Neural progenitor cell (in vitro differentiated cells): Measurements from ENCODE around the gene MTSS2. TPM values are rescaled to one million over a fixed set of nuclear protein-coding genes. Genes with fewer than 3 reads are reported as not detected.

Experiments
- DNase-seq: peaks from one replicate; pipeline ENCODE4 v3.0.0-alpha.2; 2016; ENCODE audit warnings: low spot score
- H2AFZ ChIP-seq: fragments of 200-600 bp; sonication (generic); replicated peaks from 2 replicates; pipeline ENCODE4 v1.6.1; 2016; ENCODE audit warnings: antibody characterized with exemption
- H3F3A ChIP-seq: fragments of 200-600 bp; sonication (generic); 2 replicates; pipeline ENCODE4 v1.6.1; 2016; ENCODE audit warnings: antibody characterized with exemption, low read depth
- H3K27ac ChIP-seq: fragments of 200-600 bp; sonication (generic); 2 replicates; pipeline ENCODE4 v1.5.1; 2016; ENCODE audit warnings: mild to moderate bottlenecking
- H3K27me3 ChIP-seq: fragments of 200-600 bp; sonication (generic); 2 replicates; pipeline ENCODE4 v1.6.1; 2016; ENCODE audit warnings: mild to moderate bottlenecking, moderate library complexity
- H3K36me3 ChIP-seq: fragments of 200-600 bp; sonication (generic); 2 replicates; pipeline ENCODE4 v1.5.1; 2016
- H3K4me1 ChIP-seq: fragments of 200-600 bp; sonication (generic); 2 replicates; pipeline ENCODE4 v1.6.1; 2016; ENCODE audit warnings: mixed run types
- H3K4me2 ChIP-seq: fragments of 200-600 bp; sonication (generic); 2 replicates; pipeline ENCODE4 v1.6.1; 2016
- H3K4me3 ChIP-seq: fragments of 200-600 bp; sonication (generic); 2 replicates; pipeline ENCODE4 v1.5.1; 2016
- H3K79me2 ChIP-seq: fragments of 200-600 bp; sonication (generic); 2 replicates; pipeline ENCODE4 v1.6.1; 2016; ENCODE audit warnings: low read depth
- H3K9ac ChIP-seq: fragments of 200-600 bp; sonication (generic); 2 replicates; pipeline ENCODE4 v1.6.1; 2016
- H3K9me3 ChIP-seq: fragments of 200-600 bp; sonication (generic); 2 replicates; pipeline ENCODE4 v1.5.1; 2016; ENCODE audit warnings: low read depth
- H4K20me1 ChIP-seq: fragments of 200-600 bp; sonication (generic); 2 replicates; pipeline ENCODE4 v1.6.1; 2016; ENCODE audit warnings: low read depth
- H3K27ac Mint-ChIP-seq: 3 replicates; pipeline ENCODE4 v1.8.0; 2021; ENCODE audit warnings: mixed read lengths
- H3K27me3 Mint-ChIP-seq: 2 replicates; pipeline ENCODE4 v1.8.0; 2022; ENCODE audit warnings: low read depth, mild to moderate bottlenecking, inconsistent platforms, moderate library complexity, mixed read lengths; ENCODE audit not compliant: insufficient read depth
- H3K36me3 Mint-ChIP-seq: 3 replicates; pipeline ENCODE4 v1.8.0; 2021; ENCODE audit warnings: mixed read lengths
- H3K4me1 Mint-ChIP-seq: 3 replicates; pipeline ENCODE4 v1.8.0; 2021; ENCODE audit warnings: mixed read lengths
- H3K4me3 Mint-ChIP-seq: 3 replicates; pipeline ENCODE4 v1.8.0; 2021; ENCODE audit warnings: mild to moderate bottlenecking, moderate library complexity, mixed read lengths
- H3K9me3 Mint-ChIP-seq: 3 replicates; pipeline ENCODE4 v1.8.0; 2020; ENCODE audit warnings: mixed read lengths
- EZH2 ChIP-seq: fragments of 200-600 bp; sonication (generic); IDR thresholded peaks from 2 replicates; pipeline ENCODE4 v1.6.1; 2017; ENCODE audit warnings: antibody characterized with exemption, mild to moderate bottlenecking, moderate library complexity
- EZH2phosphoT487 ChIP-seq: fragments of 200-600 bp; sonication (generic); IDR thresholded peaks from 2 replicates; pipeline ENCODE4 v1.6.1; 2017; ENCODE audit warnings: antibody characterized with exemption
- total RNA-seq: library from RNA; depleted of rRNA; stranded (reverse); fragments of >200 nt; gene quantifications from 2 replicates; pipeline ENCODE4 v1.2.3, GENCODE V29; 2015; ENCODE audit warnings: low replicate concordance
- TF ChIP-seq, protein P1 (sequence below): fragments of 200-600 bp; sonication (generic); IDR thresholded peaks from 2 replicates; pipeline ENCODE4 v1.5.1; 2017; ENCODE audit warnings: antibody characterized with exemption, mild to moderate bottlenecking

Gene MTSS2
- total RNA-seq, 1 donor from 2014 or later: 6.2 TPM

- H3K27ac ChIP-seq: no peak overlapping the region
- TF ChIP-seq, protein P1, sequence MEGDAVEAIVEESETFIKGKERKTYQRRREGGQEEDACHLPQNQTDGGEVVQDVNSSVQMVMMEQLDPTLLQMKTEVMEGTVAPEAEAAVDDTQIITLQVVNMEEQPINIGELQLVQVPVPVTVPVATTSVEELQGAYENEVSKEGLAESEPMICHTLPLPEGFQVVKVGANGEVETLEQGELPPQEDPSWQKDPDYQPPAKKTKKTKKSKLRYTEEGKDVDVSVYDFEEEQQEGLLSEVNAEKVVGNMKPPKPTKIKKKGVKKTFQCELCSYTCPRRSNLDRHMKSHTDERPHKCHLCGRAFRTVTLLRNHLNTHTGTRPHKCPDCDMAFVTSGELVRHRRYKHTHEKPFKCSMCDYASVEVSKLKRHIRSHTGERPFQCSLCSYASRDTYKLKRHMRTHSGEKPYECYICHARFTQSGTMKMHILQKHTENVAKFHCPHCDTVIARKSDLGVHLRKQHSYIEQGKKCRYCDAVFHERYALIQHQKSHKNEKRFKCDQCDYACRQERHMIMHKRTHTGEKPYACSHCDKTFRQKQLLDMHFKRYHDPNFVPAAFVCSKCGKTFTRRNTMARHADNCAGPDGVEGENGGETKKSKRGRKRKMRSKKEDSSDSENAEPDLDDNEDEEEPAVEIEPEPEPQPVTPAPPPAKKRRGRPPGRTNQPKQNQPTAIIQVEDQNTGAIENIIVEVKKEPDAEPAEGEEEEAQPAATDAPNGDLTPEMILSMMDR: no peak
- TF ChIP-seq EZH2: no peak
- no peak for TF ChIP-seq EZH2phosphoT487
- Mint-ChIP-seq H3K27me3 (no peaks in the 10 kb centered on the region), H3K9me3 (no peaks in the 10 kb centered on the region), H3K4me3 (no peak overlapping the region), H3K36me3 (peaks cover 8% of the 10 kb centered on the region), H3K4me1 (peaks cover 33% of the 10 kb centered on the region), H3K27ac (no peak overlapping the region)
- no peaks in the 10 kb centered on the region for H3K27me3 ChIP-seq
- no peak overlapping the region for H3K9ac ChIP-seq
- no peaks in the 10 kb centered on the region for H3K79me2 ChIP-seq
- H3K4me2 ChIP-seq: no peak overlapping the region
- no peaks in the 10 kb centered on the region for H3K9me3 ChIP-seq
- no peaks in the 10 kb centered on the region for H3F3A ChIP-seq
- H3K4me1 ChIP-seq: peaks cover 24% of the 10 kb centered on the region
- no peak for DNase-seq
- H2AFZ ChIP-seq: no peak overlapping the region
- H4K20me1 ChIP-seq: no peaks in the 10 kb centered on the region
- H3K4me3 ChIP-seq: no peak overlapping the region
- no peaks in the 10 kb centered on the region for H3K36me3 ChIP-seq
Observed at GRCh38 chr16:70726892-70727361, 41.1 kb upstream of the MTSS2 start.

DNA sequence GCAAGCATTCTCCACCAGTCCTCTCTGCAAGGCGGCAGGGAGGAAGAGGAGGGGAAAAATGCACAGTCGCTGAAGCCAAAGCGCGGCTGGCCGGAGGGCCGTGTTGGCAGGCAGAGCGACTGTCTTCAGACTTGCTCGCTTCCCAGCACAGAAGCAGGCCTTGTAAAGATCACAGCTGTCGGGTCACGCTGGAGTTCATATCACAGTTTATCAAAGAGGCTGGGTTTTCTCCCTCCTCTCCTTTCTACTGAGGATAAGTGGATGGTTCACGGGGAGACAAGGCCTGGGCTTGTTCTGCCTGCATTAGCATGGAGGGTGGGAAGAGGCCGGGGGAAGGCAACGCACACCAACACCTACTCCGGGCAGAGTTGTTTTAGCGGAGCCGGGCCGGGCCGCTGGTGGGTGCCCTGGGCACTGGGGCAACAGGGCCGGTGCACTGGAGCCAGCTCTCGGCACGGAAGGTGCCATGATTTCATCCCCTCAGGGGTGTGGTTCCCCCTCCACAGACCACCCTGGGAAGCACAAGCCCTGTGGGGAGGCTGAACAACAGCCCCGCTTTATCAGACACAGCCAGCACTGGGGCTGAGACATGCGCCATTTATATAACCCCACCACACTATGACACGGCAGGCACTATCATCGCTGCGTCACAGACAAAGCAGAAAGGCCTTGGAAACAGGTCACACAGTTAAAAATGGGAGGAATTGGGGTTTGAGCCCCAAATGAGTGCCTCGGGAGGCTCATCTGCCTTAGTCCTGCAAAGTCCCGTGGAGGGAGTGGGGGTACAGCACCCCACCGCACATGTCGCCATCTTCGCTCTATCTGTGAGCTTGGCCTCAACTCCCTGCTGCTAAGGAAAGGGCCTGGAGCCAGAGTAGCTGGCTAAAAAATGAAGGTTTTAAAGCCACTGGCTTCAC is 40.3 kb upstream of the MTSS2 start:
- H3K9ac ChIP-seq: no peak overlapping the region
- Mint-ChIP-seq H3K27ac (peak overlapping the region; percentile 87), H3K9me3 (no peaks in the 10 kb centered on the region), H3K36me3 (peaks cover 5% of the 10 kb centered on the region), H3K4me3 (no peak overlapping the region), H3K27me3 (no peaks in the 10 kb centered on the region), H3K4me1 (peaks cover 31% of the 10 kb centered on the region)
- no peaks in the 10 kb centered on the region for H3K36me3 ChIP-seq
- no peaks in the 10 kb centered on the region for H3K9me3 ChIP-seq
- peaks cover 24% of the 10 kb centered on the region for H3K4me1 ChIP-seq
- H3F3A ChIP-seq: no peaks in the 10 kb centered on the region
- H3K79me2 ChIP-seq: no peaks in the 10 kb centered on the region
- no peak overlapping the region for H3K4me3 ChIP-seq
- no peak overlapping the region for H3K4me2 ChIP-seq
- H2AFZ ChIP-seq: no peak overlapping the region
- TF ChIP-seq EZH2phosphoT487 (no peak), EZH2 (no peak)
- TF ChIP-seq, protein P1: no peak
- H3K27me3 ChIP-seq: no peaks in the 10 kb centered on the region
- H3K27ac ChIP-seq: no peak overlapping the region
- no peak for DNase-seq
- no peaks in the 10 kb centered on the region for H4K20me1 ChIP-seq

DNA sequence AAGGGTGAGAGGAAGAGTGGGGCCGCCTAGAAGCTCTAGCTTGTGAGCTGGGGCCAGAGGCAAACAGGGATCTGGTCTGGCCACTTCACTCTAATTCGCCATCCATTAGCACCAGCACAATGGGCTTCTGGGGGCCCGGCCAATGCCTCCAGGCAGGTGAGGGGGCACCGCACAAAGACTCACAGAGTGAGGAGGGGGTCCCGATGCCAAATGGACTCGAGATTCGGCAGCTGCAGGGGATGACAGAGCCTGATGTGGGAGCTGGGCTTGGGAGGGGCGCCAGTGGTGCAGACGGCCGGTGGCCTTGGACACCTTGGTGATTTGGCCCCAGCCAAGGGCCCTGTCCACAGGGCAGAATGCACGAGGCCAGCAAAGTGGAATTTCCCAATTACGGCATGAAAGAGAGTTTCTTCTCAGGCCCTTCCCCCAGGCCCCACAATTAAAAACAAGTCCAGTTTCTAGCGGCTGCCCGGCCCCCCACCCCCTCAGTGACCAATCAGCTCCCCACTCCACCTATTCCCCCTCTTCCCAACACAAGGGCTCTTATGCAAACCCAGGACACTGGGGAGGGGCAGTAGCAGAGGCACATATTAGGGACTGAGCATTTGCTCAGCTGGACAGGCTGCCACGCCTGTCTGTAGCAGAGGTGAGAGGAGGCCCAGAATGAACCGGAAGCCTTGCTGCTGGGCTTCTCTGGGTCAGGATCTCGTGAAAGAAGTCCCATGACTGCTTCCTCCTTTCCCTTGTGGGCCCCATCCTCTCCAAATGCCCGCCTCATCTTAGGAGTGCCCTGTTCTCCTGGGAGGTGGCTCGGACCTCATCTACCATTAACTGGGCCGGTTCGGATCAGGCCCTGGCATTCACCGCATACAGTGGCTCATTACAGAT is 39.4 kb upstream of the MTSS2 start:
- H3K9ac ChIP-seq: no peak overlapping the region
- Mint-ChIP-seq H3K36me3 (peaks cover 11% of the 10 kb centered on the region), H3K4me1 (peaks cover 24% of the 10 kb centered on the region), H3K9me3 (peaks cover 2% of the 10 kb centered on the region), H3K4me3 (no peak overlapping the region), H3K27me3 (no peaks in the 10 kb centered on the region), H3K27ac (peak overlapping the region; percentile 87)
- H3F3A ChIP-seq: no peaks in the 10 kb centered on the region
- no peak overlapping the region for H3K4me3 ChIP-seq
- H3K9me3 ChIP-seq: no peaks in the 10 kb centered on the region
- peaks cover 18% of the 10 kb centered on the region for H3K4me1 ChIP-seq
- no peaks in the 10 kb centered on the region for H4K20me1 ChIP-seq
- no peaks in the 10 kb centered on the region for H3K27me3 ChIP-seq
- no peak for TF ChIP-seq EZH2phosphoT487
- TF ChIP-seq EZH2: no peak
- TF ChIP-seq, protein P1: no peak
- H3K36me3 ChIP-seq: no peaks in the 10 kb centered on the region
- no peak overlapping the region for H2AFZ ChIP-seq
- no peaks in the 10 kb centered on the region for H3K79me2 ChIP-seq
- no peak overlapping the region for H3K4me2 ChIP-seq
- DNase-seq: no peak
- no peak overlapping the region for H3K27ac ChIP-seq
